Stimulated activated CD8-positive, alpha-beta memory T cell treated with anti-CD3 and anti-CD28 coated beads, Interleukin-4, amount 100 ng/mL, for 24 hours (primary cell): ENCODE data around the gene ERBB4.

Experiments
- DNase-seq: peaks from one replicate; pipeline ENCODE4 v3.0.0-alpha.2; 2020; ENCODE audit warnings: low read depth

The ERBB4 gene

GRCh38 chr2:211344289-211344688, 1194.3 kb downstream of the ERBB4 start:
- DNase-seq: no peak

- DNase-seq: no peak
Observed at GRCh38 chr2:211333377-211333776, 1205.2 kb downstream of the ERBB4 start.

GRCh38 chr2:211331736-211332135, 1206.9 kb downstream of the ERBB4 start:
- no peak for DNase-seq

- no peak for DNase-seq
Observed at GRCh38 chr2:211329882-211330281, 1208.7 kb downstream of the ERBB4 start.

- DNase-seq: no peak
Observed at GRCh38 chr2:211329421-211329820, 1209.2 kb downstream of the ERBB4 start.

GRCh38 chr2:211328126-211328525, 1210.5 kb downstream of the ERBB4 start:
- no peak for DNase-seq
